Measurements from ENCODE around the gene DSC3. TPM values are rescaled to one million over a fixed set of nuclear protein-coding genes. Genes with fewer than 3 reads are reported as not detected.
"Not testable (repeated sequence)": the region's sequence is repeated elsewhere in the genome, so short reads cannot be mapped to it uniquely, and the experiment has no call there.

Gene DSC3
- total RNA-seq, 1 experiment from 2014 or later, result 0.73 TPM

DNA sequence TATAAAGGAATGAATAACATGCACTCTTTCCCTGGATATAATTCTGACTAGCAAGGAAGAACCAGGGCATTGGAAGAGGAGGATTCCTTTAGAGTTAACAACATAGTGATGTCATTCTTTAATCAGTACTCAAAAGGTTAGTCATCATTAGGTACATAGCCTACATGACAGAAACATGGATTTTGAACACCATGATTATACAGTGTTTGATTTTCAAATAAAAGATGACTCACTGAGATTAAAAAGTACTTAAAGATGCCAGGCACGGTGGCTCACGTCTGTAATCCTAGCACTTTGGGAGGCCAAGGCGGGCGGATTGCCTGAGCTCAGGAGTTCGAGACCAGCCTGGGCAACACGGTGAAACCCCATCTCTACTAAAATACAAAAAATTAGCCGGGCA is 31.1 kb downstream of the DSC3 start:
- not testable (repeated sequence) for H3K27me3 ChIP-seq (ENCODE audit: control insufficient read depth, insufficient read depth, low read length); DNase-seq; H3K4me3 ChIP-seq (ENCODE audit: insufficient read depth, low read depth, low read length); H3K36me3 ChIP-seq (replicated peaks; ENCODE audit: control insufficient read depth, insufficient read depth, low read length)

DNA sequence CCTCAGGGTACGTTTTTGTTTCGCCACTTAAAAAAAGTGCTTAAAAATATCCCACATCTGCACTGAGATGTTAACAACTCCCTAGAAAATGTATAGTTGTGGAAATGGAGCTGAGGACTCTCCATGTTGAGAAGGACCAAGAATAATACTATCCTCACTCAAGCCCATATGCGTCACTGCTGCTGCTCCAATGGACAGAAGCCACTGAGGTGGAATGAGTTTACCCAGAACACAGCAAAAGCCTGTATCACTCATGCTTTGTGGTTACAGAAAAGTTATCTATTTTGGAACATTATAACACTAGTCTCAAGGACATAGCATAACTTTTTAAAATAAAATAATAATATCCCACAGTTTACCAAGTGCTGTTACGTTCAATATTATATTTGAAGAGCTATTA is 31.9 kb downstream of the DSC3 start:
- Histone ChIP-seq H3K36me3 (replicated peaks; ENCODE audit: control insufficient read depth, insufficient read depth, low read length) (no peaks in the 10 kb centered on the region), H3K27me3 (ENCODE audit: control insufficient read depth, insufficient read depth, low read length) (no peaks in the 10 kb centered on the region), H3K4me3 (ENCODE audit: insufficient read depth, low read depth, low read length) (no peak overlapping the region)
- DNase-seq, result no peak

DNA sequence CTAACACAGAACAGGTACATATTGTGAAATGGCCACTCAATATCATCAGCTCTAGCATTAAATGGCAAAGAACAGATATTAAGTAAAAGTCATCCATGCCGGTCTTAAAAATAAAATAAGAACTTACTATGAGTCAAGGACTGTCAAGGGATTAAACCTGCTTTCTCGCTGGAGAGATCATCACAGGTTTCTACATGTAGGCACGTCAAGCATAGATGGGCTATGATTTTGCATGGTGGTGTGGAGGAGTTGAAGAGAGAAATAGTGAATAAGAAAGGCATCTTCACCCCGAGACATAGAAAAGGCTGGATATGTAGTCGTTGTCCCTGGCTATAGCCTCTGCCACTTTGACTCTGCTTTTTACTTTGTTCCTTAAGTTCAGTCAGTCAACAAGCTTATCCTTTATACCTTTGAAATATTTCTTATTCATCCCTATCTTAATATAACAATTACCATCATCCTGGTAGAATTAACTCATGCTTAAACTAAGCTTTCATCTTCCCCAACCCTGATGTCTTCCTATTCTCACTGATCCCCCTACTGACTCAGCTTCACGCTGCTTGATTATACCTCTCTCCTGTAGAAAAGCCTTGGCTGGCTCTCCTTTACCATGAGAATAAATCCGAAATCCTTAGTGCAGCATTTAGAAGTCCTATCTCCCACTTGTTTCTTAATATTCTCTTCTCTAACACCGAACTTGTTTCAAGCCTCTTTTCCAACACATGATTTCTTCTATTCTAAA is 42.5 kb downstream of the DSC3 start:
- H3K27me3 ChIP-seq (ENCODE audit: control insufficient read depth, insufficient read depth, low read length), result no peaks in the 10 kb centered on the region
- H3K4me3 ChIP-seq (ENCODE audit: insufficient read depth, low read depth, low read length), result no peak overlapping the region
- DNase-seq, result no peak
- no peaks in the 10 kb centered on the region for H3K36me3 ChIP-seq (replicated peaks; ENCODE audit: control insufficient read depth, insufficient read depth, low read length)

DNA sequence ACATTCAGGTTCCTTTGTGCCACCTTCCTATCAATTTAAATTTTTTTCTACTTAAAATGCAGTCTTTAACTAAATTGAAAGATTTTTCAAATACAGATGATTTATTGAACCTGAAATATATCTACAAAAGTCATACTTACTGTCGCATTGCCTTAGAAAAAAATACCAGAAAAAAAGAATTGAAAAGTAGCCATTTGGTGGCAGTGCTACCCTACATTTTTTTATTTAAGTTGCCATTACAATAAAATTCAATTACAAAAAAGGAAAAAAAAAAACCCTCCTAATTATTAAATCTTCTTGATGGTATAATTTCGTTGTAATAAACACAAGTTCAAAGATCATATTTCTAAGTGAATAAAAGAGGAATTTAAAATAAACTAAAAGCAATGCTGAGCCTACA is 43.4 kb downstream of the DSC3 start:
- Histone ChIP-seq H3K27me3 (ENCODE audit: control insufficient read depth, insufficient read depth, low read length) (no peaks in the 10 kb centered on the region), H3K4me3 (ENCODE audit: insufficient read depth, low read depth, low read length) (no peak overlapping the region), H3K36me3 (replicated peaks; ENCODE audit: control insufficient read depth, insufficient read depth, low read length) (no peaks in the 10 kb centered on the region)
- DNase-seq, result no peak

DNA sequence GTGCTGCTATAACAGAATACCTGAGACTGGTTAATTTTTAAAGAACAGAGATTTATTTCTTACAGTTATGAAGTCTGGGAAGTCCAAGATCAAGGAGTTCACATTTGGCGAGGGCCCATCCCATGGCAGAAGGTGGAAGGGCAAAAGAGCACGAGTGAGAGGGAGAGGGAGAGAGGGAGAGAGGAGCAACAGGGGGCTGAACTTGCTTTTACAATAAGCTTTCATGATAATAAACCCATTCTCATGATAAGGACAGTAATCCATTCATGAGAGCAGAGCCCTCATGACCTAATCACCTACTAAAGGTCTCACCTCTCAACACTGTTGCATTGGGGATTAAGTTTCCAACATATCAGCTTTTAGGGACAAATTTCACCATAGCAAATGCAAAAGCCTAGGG is 45.3 kb downstream of the DSC3 start:
- DNase-seq, result no peak
- H3K36me3 ChIP-seq (replicated peaks; ENCODE audit: control insufficient read depth, insufficient read depth, low read length), result no peaks in the 10 kb centered on the region
- H3K27me3 ChIP-seq (ENCODE audit: control insufficient read depth, insufficient read depth, low read length), result no peaks in the 10 kb centered on the region
- no peak overlapping the region for H3K4me3 ChIP-seq (ENCODE audit: insufficient read depth, low read depth, low read length)

DNA sequence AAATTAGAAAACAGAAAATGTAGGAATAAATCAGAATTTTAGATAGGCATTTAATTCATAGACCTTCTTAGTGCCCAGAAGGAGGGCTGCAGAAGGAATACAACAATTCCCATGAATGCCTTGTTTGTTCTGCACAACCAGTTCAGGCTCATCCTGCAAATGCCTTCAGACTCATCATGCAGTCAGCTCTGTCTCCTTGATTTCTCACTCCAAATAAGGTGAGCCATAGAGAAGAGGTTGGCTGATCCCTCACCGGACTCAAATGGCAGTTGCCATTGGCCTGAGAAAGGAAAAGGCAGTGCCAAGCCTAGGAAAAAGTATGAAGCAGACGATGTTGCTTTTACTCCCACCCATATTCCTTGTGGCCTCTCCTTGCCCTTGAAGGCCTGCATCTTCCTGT is 50.3 kb downstream of the DSC3 start:
- Histone ChIP-seq H3K27me3 (ENCODE audit: control insufficient read depth, insufficient read depth, low read length) (no peaks in the 10 kb centered on the region), H3K36me3 (replicated peaks; ENCODE audit: control insufficient read depth, insufficient read depth, low read length) (no peaks in the 10 kb centered on the region), H3K4me3 (ENCODE audit: insufficient read depth, low read depth, low read length) (no peak overlapping the region)
- no peak for DNase-seq

DNA sequence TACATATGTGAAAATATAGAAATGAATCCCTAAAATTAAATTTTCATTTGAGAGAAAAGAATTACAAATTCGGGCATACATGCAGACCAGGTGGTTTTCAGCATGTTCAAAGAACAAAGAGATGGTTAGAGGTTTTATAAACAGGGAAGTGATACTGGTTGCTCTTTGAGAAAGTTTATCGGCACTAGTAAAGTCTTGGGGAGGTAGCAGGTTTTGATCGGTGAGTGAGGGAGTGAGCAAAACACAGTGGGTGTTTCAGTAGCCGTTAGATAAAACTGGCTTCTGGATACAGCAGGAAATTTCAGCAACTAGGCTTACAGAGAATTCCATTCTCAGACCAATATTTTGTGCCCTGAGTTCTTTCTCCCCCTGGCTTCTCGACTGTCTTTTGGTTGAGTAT is 51.1 kb downstream of the DSC3 start:
- Histone ChIP-seq H3K4me3 (ENCODE audit: insufficient read depth, low read depth, low read length) (no peak overlapping the region), H3K36me3 (replicated peaks; ENCODE audit: control insufficient read depth, insufficient read depth, low read length) (no peaks in the 10 kb centered on the region), H3K27me3 (ENCODE audit: control insufficient read depth, insufficient read depth, low read length) (no peaks in the 10 kb centered on the region)
- DNase-seq, result no peak

DNA sequence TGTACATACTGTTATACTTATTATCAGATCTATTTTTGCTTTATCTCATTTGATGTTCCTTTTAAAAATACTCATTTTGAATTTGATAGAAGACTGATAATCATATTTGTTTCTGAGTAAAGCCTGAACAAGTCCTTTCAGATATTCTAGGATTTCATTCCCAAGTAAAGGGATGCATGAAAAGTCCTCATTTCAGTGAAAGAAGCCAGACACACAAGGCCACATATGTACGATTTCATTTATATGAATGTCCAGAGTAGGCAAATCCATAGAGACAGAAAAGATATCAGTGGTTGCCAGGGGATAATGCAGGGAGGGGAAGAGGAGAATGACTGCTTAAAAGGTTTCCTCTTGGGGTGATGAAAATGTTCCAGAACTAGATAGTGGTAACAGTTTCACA is 53.4 kb downstream of the DSC3 start:
- DNase-seq, result no peak
- Histone ChIP-seq H3K27me3 (ENCODE audit: control insufficient read depth, insufficient read depth, low read length) (no peaks in the 10 kb centered on the region), H3K36me3 (replicated peaks; ENCODE audit: control insufficient read depth, insufficient read depth, low read length) (no peaks in the 10 kb centered on the region), H3K4me3 (ENCODE audit: insufficient read depth, low read depth, low read length) (no peak overlapping the region)

DNA sequence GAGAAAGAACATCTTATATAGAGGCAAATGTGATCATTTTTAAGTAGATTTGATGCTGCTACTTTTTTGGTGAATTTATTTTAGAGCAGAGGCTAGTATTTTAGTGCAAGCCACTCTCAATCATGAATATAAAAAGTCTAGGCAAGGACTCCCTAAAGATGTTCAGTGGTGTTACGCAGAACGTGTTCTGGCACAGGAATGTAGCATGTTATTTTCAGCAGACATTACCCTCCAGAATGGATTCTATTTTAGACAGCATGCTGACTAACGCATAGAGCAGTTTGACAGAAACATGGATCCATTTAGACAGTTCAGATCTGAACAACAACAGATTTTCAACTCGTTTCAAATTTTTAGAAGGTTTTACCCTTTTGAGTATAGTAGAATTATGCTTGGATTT is 54.1 kb downstream of the DSC3 start:
- no peaks in the 10 kb centered on the region for H3K27me3 ChIP-seq (ENCODE audit: control insufficient read depth, insufficient read depth, low read length)
- no peak overlapping the region for H3K4me3 ChIP-seq (ENCODE audit: insufficient read depth, low read depth, low read length)
- no peaks in the 10 kb centered on the region for H3K36me3 ChIP-seq (replicated peaks; ENCODE audit: control insufficient read depth, insufficient read depth, low read length)
- no peak for DNase-seq

DNA sequence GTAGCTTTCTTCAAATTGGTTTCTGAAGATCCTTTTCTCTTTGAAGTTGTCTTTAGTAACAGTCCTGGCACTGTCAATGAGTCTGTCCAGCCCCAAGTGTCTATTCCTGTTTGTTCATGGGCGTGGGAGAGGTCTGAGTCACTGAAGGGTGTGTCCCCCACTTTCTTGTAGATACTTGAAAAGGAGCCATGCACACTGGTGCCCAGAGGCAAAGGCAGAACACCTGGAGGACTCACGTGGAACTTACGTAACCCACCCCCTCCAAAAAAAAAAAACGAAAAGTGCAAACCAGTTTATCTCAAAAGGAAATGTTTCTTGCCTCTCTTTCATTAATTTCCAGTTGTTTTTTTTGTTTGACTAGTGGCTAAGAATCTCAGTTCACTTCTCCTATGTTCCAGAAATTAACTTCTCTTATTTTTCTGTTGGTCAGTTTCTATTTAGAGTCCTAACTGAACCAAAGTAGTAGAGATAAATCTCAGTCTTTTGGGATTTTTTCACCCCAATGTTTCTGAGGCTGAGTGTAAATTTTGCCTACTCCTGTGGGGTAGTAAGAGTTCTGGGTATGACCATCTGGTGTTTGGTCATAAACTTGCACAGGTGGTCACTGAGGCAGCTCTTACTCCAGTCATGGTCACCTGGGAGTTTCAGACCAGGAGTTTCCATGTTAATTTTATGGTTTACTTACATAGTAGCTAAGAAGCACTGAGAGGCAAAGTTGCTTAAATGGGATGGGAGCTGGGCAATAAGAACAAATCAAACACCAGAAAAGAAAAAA is 54.9 kb downstream of the DSC3 start:
- DNase-seq, result no peak
- no peak overlapping the region for H3K4me3 ChIP-seq (ENCODE audit: insufficient read depth, low read depth, low read length)
- H3K36me3 ChIP-seq (replicated peaks; ENCODE audit: control insufficient read depth, insufficient read depth, low read length), result no peaks in the 10 kb centered on the region
- no peaks in the 10 kb centered on the region for H3K27me3 ChIP-seq (ENCODE audit: control insufficient read depth, insufficient read depth, low read length)

DNA sequence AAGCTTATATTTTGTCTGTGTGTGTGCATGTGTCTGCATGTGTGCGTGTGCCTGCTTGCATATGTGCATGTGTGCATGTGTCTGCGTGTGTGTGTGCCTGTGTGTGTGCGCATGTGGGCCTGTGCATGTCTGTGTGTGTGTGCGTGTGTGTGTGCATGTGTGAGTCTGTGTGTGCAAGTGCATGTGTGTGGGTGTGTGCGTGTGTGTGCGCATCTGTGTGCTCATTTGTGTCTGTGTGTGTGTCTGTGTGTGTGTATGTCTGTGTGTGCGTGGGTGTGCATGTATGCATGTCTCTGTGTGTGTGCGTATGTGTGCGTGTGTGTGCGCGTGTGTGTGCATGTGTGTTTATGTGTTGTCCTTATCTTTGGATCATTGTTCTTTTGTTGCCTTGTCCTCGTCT is 56.8 kb downstream of the DSC3 start:
- Histone ChIP-seq H3K27me3 (ENCODE audit: control insufficient read depth, insufficient read depth, low read length) (no peaks in the 10 kb centered on the region), H3K36me3 (replicated peaks; ENCODE audit: control insufficient read depth, insufficient read depth, low read length) (no peaks in the 10 kb centered on the region), H3K4me3 (ENCODE audit: insufficient read depth, low read depth, low read length) (no peak overlapping the region)
- DNase-seq, result no peak

DNA sequence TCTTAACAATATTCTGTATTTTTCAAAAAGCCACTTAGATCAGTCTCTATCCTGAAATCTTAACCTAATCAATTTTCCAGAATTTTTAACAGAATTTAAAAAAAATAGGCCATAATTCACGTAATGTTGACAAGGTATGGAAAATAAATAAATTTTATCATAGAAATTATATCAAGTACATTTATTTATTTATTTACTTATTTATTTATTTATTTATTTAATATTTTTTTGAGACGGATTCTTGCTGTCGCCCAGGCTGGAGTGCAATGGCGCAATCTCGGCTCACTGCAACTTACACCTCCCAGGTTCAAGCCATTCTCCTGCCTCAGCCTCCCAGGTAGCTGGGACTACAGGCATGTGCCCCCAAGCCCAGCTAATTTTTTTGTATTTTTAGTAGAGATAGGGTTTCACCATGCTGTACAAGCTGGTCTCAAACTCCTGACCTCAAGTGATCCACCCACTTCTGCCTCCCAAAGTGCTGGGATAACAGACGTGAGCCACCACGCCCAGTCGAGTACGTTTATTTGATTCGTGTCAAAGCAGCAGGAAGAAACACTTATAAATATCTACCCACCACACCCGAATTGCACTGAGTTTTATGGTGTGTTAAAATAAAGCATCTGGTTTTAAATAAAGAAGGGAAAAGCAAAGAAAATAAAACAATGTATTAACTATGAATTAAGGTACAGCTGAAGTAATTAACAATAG is 60.1 kb downstream of the DSC3 start:
- Histone ChIP-seq H3K36me3 (replicated peaks; ENCODE audit: control insufficient read depth, insufficient read depth, low read length) (no peaks in the 10 kb centered on the region), H3K27me3 (ENCODE audit: control insufficient read depth, insufficient read depth, low read length) (no peaks in the 10 kb centered on the region), H3K4me3 (ENCODE audit: insufficient read depth, low read depth, low read length) (no peak overlapping the region)
- DNase-seq, result no peak

DNA sequence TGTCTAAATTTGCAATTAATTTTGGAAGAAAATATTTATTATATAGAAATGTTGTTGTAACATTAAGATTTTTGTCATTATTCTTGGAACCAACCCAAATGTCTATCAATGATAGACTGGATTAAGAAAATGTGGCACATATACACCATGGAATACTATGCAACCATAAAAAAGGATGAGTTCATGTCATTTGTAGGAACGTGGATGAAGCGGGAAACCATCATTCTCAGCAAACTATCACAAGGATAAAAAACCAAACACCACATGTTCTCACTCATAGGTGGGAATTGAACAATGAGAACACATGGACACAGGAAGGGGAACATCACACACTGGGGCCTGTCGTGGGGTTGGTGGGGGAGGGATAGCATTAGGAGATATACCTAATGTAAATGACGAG is 64.5 kb downstream of the DSC3 start:
- not testable (repeated sequence) for H3K36me3 ChIP-seq (replicated peaks; ENCODE audit: control insufficient read depth, insufficient read depth, low read length); H3K4me3 ChIP-seq (ENCODE audit: insufficient read depth, low read depth, low read length); H3K27me3 ChIP-seq (ENCODE audit: control insufficient read depth, insufficient read depth, low read length); DNase-seq

DNA sequence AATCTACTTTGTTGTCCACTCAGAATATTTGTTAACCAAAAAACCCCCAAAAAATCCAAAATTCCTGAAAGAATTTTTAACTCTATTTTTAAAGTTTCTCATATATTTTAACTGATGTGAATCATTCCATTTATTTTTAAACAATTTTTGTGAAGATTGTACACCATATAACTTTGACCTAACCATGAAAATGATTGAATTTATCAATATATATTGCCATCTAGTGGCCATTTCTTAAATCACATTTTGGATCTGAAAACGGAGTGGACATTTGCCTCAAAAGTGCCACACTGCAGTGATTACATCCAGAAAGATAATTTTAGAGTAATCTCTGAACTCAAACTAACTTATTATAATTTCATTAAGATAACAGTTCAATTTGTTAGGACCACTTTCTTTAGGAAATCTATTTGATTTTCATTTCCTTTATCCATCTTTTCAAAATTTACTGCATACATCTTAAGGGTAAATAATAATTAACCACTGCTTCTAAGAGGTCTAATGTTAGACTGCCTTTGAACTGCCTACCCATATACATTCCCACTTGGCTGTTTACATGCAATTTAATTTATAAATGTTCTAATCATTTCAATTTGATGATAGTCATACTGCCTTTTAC is 71.1 kb downstream of the DSC3 start:
- DNase-seq, result no peak
- H3K27me3 ChIP-seq (ENCODE audit: control insufficient read depth, insufficient read depth, low read length), result no peaks in the 10 kb centered on the region
- H3K4me3 ChIP-seq (ENCODE audit: insufficient read depth, low read depth, low read length), result no peak overlapping the region
- H3K36me3 ChIP-seq (replicated peaks; ENCODE audit: control insufficient read depth, insufficient read depth, low read length), result no peaks in the 10 kb centered on the region
